Measurements from ENCODE around the gene BLOC1S1. TPM values are rescaled to one million over a fixed set of nuclear protein-coding genes. Genes with fewer than 3 reads are reported as not detected.

Gene BLOC1S1
- total RNA-seq, 1 experiment from 2014 or later, result 87.3 TPM

DNA sequence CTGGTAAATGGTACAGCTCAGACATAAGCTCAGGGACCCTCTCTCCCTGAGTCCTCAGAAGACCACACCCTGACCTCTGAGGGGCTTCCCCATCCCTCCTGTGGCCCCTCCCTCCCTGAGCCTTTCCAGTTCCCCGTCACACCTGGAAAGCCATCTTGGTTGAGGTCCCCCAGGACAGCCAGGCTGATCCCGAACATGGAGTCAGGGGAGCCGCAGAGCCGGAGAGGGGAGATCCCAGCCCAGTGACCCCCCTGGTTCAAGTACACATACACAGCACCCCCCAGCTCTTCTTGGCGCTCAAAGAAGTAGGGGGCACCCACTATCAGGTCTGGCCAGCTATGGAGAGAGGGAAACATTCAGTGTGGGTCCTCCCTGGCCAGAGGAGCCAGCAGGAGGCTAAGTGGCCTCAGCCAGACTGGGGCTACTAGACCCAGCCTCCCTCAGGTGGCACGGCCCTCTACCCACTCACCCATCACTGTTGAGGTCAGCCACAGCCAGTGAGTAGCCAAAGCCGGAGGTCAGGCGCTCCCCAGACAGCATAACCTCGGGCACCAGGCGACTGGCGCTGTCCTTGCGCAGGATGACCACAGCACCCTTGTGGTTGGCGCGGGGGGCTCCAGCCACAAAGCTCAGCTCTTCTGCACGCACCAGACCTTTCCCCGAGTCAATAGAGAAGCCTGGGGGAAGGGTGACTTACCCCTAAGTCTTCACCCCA lies 17.4 kb upstream of the BLOC1S1 start:
- H3K9me3 ChIP-seq (ENCODE audit: control insufficient read depth, insufficient read depth, low read depth, low read length), result no peaks in the 10 kb centered on the region
- BruUV-seq (replicated peaks), result no TSS peak
- H3K27ac ChIP-seq (ENCODE audit: low read length), result no peak overlapping the region
- POLR2A ChIA-PET, result no interaction called here
- H3K4me1 ChIP-seq (ENCODE audit: control insufficient read depth, insufficient read depth, low read length), result no peaks in the 10 kb centered on the region
- DNase-seq (ENCODE audit: low read depth, low spot score) (no peak), ATAC-seq (no peak)
- no peak overlapping the region for H3K4me3 ChIP-seq (ENCODE audit: low read depth in 2 of 2, low read length in 2 of 2)
- CTCF ChIA-PET, result no interaction called here
- H3K36me3 ChIP-seq (ENCODE audit: control insufficient read depth, insufficient read depth, low read length), result no peaks in the 10 kb centered on the region
- in situ Hi-C loops (cut with HindIII; ENCODE audit: low pct_unique_long_range_greater_than_20kb, low sequenced_read_pairs), result no loop called here
- intact Hi-C loops (cut with micrococcal nuclease; ENCODE audit: unreplicated experiment), result no loop called here
- no peak for TF ChIP-seq TCF7L2 (IDR thresholded peaks at IDR 0.05; ENCODE audit: low read depth, low read length)
- TF ChIP-seq, protein P1, sequence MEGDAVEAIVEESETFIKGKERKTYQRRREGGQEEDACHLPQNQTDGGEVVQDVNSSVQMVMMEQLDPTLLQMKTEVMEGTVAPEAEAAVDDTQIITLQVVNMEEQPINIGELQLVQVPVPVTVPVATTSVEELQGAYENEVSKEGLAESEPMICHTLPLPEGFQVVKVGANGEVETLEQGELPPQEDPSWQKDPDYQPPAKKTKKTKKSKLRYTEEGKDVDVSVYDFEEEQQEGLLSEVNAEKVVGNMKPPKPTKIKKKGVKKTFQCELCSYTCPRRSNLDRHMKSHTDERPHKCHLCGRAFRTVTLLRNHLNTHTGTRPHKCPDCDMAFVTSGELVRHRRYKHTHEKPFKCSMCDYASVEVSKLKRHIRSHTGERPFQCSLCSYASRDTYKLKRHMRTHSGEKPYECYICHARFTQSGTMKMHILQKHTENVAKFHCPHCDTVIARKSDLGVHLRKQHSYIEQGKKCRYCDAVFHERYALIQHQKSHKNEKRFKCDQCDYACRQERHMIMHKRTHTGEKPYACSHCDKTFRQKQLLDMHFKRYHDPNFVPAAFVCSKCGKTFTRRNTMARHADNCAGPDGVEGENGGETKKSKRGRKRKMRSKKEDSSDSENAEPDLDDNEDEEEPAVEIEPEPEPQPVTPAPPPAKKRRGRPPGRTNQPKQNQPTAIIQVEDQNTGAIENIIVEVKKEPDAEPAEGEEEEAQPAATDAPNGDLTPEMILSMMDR (IDR thresholded peaks at IDR 0.05), result no peak
- TF ChIP-seq, protein P2, sequence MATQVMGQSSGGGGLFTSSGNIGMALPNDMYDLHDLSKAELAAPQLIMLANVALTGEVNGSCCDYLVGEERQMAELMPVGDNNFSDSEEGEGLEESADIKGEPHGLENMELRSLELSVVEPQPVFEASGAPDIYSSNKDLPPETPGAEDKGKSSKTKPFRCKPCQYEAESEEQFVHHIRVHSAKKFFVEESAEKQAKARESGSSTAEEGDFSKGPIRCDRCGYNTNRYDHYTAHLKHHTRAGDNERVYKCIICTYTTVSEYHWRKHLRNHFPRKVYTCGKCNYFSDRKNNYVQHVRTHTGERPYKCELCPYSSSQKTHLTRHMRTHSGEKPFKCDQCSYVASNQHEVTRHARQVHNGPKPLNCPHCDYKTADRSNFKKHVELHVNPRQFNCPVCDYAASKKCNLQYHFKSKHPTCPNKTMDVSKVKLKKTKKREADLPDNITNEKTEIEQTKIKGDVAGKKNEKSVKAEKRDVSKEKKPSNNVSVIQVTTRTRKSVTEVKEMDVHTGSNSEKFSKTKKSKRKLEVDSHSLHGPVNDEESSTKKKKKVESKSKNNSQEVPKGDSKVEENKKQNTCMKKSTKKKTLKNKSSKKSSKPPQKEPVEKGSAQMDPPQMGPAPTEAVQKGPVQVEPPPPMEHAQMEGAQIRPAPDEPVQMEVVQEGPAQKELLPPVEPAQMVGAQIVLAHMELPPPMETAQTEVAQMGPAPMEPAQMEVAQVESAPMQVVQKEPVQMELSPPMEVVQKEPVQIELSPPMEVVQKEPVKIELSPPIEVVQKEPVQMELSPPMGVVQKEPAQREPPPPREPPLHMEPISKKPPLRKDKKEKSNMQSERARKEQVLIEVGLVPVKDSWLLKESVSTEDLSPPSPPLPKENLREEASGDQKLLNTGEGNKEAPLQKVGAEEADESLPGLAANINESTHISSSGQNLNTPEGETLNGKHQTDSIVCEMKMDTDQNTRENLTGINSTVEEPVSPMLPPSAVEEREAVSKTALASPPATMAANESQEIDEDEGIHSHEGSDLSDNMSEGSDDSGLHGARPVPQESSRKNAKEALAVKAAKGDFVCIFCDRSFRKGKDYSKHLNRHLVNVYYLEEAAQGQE (IDR thresholded peaks at IDR 0.05; ENCODE audit: insufficient read depth in 1 of 2, low read depth in 2 of 2, low read length in 1 of 2), result no peak
- H3K27me3 ChIP-seq (ENCODE audit: control insufficient read depth, insufficient read depth, low read length), result no peaks in the 10 kb centered on the region

DNA sequence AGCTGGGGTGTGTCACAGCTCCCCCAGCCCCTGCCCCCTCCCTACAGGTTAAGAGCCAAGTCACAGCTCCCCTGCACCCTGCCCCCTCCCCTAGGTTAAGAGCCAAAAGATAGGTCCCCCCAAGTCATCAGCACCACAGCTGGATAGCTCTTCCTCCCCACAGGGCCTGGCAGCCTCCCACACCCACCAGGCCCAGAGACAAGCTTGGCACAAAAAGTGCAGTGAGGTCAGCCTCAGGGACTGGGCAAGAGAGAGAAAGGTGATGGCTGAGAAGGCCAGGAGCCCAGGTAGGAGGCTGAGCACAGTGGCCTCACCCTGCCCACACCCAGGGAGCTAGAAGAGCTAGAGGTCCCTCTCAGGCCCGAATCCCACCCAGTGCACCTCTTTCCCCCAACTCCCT lies 16.9 kb upstream of the BLOC1S1 start:
- CTCF ChIA-PET, result no interaction called here
- no peak overlapping the region for H3K27ac ChIP-seq (ENCODE audit: low read length)
- H3K36me3 ChIP-seq (ENCODE audit: control insufficient read depth, insufficient read depth, low read length), result no peaks in the 10 kb centered on the region
- no peak for DNase-seq (ENCODE audit: low read depth, low spot score)
- ATAC-seq, result no peak
- TF ChIP-seq, protein P2 (IDR thresholded peaks at IDR 0.05; ENCODE audit: insufficient read depth in 1 of 2, low read depth in 2 of 2, low read length in 1 of 2), result no peak
- TF ChIP-seq, protein P1 (IDR thresholded peaks at IDR 0.05), result no peak
- TF ChIP-seq TCF7L2 (IDR thresholded peaks at IDR 0.05; ENCODE audit: low read depth, low read length) (no peak), SIN3A (IDR thresholded peaks at IDR 0.05; ENCODE audit: borderline replicate concordance, insufficient read depth, low read depth, low read length) (no peak), POLR2AphosphoS5 (IDR thresholded peaks at IDR 0.05; ENCODE audit: low read depth, low read length) (no peak)
- no peaks in the 10 kb centered on the region for H3K9me3 ChIP-seq (ENCODE audit: control insufficient read depth, insufficient read depth, low read depth, low read length)
- POLR2A ChIA-PET, result no interaction called here
- no peaks in the 10 kb centered on the region for H3K27me3 ChIP-seq (ENCODE audit: control insufficient read depth, insufficient read depth, low read length)
- no peaks in the 10 kb centered on the region for H3K4me1 ChIP-seq (ENCODE audit: control insufficient read depth, insufficient read depth, low read length)
- no TSS peak for BruUV-seq (replicated peaks)
- intact Hi-C loops (cut with micrococcal nuclease; ENCODE audit: unreplicated experiment) (no loop called here), in situ Hi-C loops (cut with HindIII; ENCODE audit: low pct_unique_long_range_greater_than_20kb, low sequenced_read_pairs) (no loop called here)
- no peak overlapping the region for H3K4me3 ChIP-seq (ENCODE audit: low read depth in 2 of 2, low read length in 2 of 2)

Measured in Panc1 (cell line).